ENCODE measurements around the gene ADAMTS6.

DNA sequence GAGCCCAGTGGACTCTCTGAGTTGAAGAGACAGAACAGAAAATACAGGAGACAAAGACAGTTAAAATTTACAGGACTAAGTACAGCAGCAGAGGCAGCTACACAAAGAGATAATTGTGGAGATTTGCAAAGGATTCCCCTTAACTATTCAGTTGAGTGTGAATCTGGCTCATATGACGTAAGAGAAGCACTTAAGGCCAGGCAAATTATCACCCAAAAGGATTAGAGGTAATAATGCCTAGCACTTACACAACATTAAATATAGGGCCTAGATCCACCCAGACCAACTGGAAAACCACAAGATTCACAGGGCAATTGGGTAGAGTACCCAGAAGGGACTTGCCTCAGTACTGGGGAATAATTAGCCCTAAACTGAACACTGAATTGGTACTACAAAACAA lies 41.3 kb downstream of the ADAMTS6 start:
- TF ChIP-seq, protein P1, sequence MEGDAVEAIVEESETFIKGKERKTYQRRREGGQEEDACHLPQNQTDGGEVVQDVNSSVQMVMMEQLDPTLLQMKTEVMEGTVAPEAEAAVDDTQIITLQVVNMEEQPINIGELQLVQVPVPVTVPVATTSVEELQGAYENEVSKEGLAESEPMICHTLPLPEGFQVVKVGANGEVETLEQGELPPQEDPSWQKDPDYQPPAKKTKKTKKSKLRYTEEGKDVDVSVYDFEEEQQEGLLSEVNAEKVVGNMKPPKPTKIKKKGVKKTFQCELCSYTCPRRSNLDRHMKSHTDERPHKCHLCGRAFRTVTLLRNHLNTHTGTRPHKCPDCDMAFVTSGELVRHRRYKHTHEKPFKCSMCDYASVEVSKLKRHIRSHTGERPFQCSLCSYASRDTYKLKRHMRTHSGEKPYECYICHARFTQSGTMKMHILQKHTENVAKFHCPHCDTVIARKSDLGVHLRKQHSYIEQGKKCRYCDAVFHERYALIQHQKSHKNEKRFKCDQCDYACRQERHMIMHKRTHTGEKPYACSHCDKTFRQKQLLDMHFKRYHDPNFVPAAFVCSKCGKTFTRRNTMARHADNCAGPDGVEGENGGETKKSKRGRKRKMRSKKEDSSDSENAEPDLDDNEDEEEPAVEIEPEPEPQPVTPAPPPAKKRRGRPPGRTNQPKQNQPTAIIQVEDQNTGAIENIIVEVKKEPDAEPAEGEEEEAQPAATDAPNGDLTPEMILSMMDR (IDR thresholded peaks at IDR 0.05): no peak
- no peak for TF ChIP-seq POLR2A (IDR thresholded peaks at IDR 0.05)

Data from tibial nerve (tissue), 3 donors.